ENCODE results near the gene OXTR. TPM values are rescaled to one million over a fixed set of nuclear protein-coding genes. Genes with fewer than 3 reads are reported as not detected.

Gene OXTR
- total RNA-seq, 1 experiment from 2014 or later = 4.6 TPM

DNA sequence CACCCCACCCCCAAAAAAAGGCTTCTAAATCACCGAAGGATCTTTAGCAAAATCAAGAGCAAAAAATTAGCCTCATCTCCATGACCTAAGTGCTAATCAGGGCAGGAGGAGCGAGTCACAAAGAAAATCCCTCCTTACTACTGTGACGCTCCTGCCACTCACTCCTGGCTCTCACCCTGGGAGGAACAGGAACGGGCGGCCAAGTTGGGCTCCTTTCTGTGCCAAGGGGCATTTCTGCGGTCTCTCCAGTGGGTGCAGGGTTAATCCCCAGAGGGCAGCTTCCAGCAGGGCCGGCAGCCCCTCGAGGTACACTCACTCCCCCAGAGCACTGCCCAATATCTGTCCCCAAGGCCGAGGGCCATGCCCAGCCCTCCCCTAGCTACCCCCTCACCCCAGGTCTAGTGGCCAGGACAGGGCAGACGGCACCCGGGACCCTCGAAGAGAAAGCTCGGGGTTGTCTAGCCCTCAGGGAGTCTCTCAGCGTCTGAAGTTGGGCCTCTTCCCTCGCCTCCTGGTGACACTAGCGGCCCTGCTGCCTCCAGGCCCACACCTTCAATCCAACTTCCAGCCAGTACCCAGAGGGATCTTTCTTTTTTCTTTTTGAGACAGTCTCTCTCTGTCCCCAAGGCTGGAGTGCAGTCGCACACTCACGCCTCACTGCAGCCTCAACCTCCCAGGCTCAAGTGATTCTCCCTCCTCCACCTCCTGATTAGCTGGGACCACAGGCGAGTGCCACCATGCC is 35.1 kb downstream of the OXTR start:
- CTCF ChIA-PET = no interaction called here
- intact Hi-C loops (cut with micrococcal nuclease; ENCODE audit: unreplicated experiment) = no loop called here
- Histone ChIP-seq H3K27me3 (replicated peaks; ENCODE audit: control insufficient read depth, insufficient read depth, low read length) (no peaks in the 10 kb centered on the region), H3K36me3 (ENCODE audit: control insufficient read depth, insufficient read depth, low read length) (no peaks in the 10 kb centered on the region), H3K9me3 (no peaks in the 10 kb centered on the region), H3K4me3 (ENCODE audit: low read depth, low read length) (no peak overlapping the region), H3K4me1 (no peaks in the 10 kb centered on the region)
- DNase-seq = peak in 1 of 2 experiments; percentile 10
- no peaks in the 10 kb centered on the region for H3K36me3 Mint-ChIP-seq (ENCODE audit: insufficient read depth, unreplicated experiment)
- no peaks in the 10 kb centered on the region for H3K4me1 Mint-ChIP-seq (ENCODE audit: low read depth, unreplicated experiment)
- no peak overlapping the region for H3K27ac Mint-ChIP-seq (ENCODE audit: unreplicated experiment)
- TF ChIP-seq, protein P1, sequence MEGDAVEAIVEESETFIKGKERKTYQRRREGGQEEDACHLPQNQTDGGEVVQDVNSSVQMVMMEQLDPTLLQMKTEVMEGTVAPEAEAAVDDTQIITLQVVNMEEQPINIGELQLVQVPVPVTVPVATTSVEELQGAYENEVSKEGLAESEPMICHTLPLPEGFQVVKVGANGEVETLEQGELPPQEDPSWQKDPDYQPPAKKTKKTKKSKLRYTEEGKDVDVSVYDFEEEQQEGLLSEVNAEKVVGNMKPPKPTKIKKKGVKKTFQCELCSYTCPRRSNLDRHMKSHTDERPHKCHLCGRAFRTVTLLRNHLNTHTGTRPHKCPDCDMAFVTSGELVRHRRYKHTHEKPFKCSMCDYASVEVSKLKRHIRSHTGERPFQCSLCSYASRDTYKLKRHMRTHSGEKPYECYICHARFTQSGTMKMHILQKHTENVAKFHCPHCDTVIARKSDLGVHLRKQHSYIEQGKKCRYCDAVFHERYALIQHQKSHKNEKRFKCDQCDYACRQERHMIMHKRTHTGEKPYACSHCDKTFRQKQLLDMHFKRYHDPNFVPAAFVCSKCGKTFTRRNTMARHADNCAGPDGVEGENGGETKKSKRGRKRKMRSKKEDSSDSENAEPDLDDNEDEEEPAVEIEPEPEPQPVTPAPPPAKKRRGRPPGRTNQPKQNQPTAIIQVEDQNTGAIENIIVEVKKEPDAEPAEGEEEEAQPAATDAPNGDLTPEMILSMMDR (IDR thresholded peaks at IDR 0.05; ENCODE audit: insufficient read depth in 1 of 2, low read depth in 1 of 2, low read length in 1 of 2, severe bottlenecking in 1 of 2, unreplicated experiment in 1 of 2) = no peak
- H3K9me3 Mint-ChIP-seq (ENCODE audit: unreplicated experiment) = no peaks in the 10 kb centered on the region
- H3K27me3 Mint-ChIP-seq (ENCODE audit: insufficient read depth, unreplicated experiment) = no peaks in the 10 kb centered on the region
- POLR2A ChIA-PET = no interaction called here
- no peak overlapping the region for H3K4me3 Mint-ChIP-seq (ENCODE audit: unreplicated experiment)
- no TSS peak for BruUV-seq (replicated peaks)

DNA sequence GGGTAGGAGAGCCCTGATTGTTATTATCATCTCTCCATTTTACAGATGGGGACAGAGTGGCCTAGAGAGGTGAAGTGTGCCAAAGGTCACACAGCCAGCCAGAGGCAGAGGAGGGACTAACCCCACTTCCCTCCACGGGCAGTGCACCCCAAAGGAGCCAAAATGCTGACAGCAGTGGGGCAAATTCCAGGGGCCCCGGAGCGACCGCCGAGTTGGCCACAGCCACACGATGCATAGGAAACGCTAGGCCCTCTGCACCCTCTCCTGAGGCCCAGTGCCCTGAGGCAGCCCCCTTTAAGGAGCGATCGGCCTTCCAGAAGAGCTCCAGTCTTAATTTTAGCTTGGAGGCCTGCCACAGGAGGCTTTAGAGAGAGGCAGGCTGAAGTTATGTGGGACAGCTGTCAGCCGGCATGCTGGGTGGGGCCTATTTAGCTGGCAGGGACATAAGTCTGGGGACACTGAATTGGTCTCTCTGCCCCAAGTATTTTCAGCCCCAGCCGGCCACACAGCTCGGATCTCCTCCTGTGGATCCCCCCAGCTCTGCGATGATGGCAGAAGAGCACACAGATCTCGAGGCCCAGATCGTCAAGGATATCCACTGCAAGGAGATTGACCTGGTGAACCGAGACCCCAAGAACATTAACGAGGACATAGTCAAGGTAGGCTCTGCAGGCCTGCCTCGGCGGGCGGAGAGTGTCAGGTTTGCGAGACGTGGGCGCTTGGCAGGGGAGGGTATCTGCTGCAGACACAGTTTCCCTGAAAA is 35.9 kb downstream of the OXTR start, which contains the start of gene CAV3:
CAV3 (plus strand) TSS at position 471 of the 763 bp plus-strand sequence; CDS start at position 546, 75 bp downstream.
- no peak within 1 kb of the TSS for H3K4me3 ChIP-seq (ENCODE audit: low read depth, low read length)
- DNase-seq = peak in 1 of 2 experiments; percentile 17
- TF ChIP-seq, protein P1 (IDR thresholded peaks at IDR 0.05; ENCODE audit: insufficient read depth in 1 of 2, low read depth in 1 of 2, low read length in 1 of 2, severe bottlenecking in 1 of 2, unreplicated experiment in 1 of 2) = no peak
- no peaks in the 10 kb centered on the region for H3K36me3 Mint-ChIP-seq (ENCODE audit: insufficient read depth, unreplicated experiment)
- H3K4me1 ChIP-seq = no peaks in the 10 kb centered on the region
- no TSS peak for BruUV-seq (replicated peaks)
- no peaks in the 10 kb centered on the region for H3K36me3 ChIP-seq (ENCODE audit: control insufficient read depth, insufficient read depth, low read length)
- no peaks in the 10 kb centered on the region for H3K27me3 ChIP-seq (replicated peaks; ENCODE audit: control insufficient read depth, insufficient read depth, low read length)
- no peaks in the 10 kb centered on the region for H3K9me3 ChIP-seq
- intact Hi-C loops (cut with micrococcal nuclease; ENCODE audit: unreplicated experiment) = no loop called here
- POLR2A ChIA-PET = no interaction called here
- H3K27me3 Mint-ChIP-seq (ENCODE audit: insufficient read depth, unreplicated experiment) = no peaks in the 10 kb centered on the region
- H3K27ac Mint-ChIP-seq (ENCODE audit: unreplicated experiment) = no peak within 1 kb of the TSS
- CTCF ChIA-PET = no interaction called here
- H3K9me3 Mint-ChIP-seq (ENCODE audit: unreplicated experiment) = no peaks in the 10 kb centered on the region
- H3K4me3 Mint-ChIP-seq (ENCODE audit: unreplicated experiment) = no peak within 1 kb of the TSS
- no peaks in the 10 kb centered on the region for H3K4me1 Mint-ChIP-seq (ENCODE audit: low read depth, unreplicated experiment)

DNA sequence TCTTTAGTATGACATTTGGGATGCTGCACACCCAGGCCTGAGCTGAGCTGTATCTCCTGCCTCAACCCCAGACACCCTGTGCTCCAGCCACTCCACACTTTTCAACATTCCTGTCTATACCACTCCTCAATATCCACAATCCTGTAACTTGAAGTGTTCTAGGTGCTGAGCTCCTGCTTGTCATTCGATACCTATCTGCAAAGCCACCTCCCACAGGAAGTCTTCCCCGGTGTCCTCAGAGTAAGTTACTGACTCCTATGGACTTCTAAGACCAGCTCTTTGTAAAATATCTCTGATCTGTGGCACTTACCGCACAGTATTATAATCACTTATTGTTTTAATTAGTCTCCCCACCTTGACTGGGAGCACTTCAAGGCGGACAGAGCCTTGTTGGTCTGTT is 37.0 kb downstream of the OXTR start:
- Histone ChIP-seq H3K27me3 (replicated peaks; ENCODE audit: control insufficient read depth, insufficient read depth, low read length) (no peaks in the 10 kb centered on the region), H3K36me3 (ENCODE audit: control insufficient read depth, insufficient read depth, low read length) (no peaks in the 10 kb centered on the region), H3K9me3 (no peaks in the 10 kb centered on the region), H3K4me3 (ENCODE audit: low read depth, low read length) (no peak overlapping the region), H3K4me1 (no peaks in the 10 kb centered on the region)
- H3K9me3 Mint-ChIP-seq (ENCODE audit: unreplicated experiment) = no peaks in the 10 kb centered on the region
- no peak overlapping the region for H3K4me3 Mint-ChIP-seq (ENCODE audit: unreplicated experiment)
- H3K27ac Mint-ChIP-seq (ENCODE audit: unreplicated experiment) = no peak overlapping the region
- no TSS peak for BruUV-seq (replicated peaks)
- POLR2A ChIA-PET = no interaction called here
- intact Hi-C loops (cut with micrococcal nuclease; ENCODE audit: unreplicated experiment) = no loop called here
- TF ChIP-seq, protein P1 (IDR thresholded peaks at IDR 0.05; ENCODE audit: insufficient read depth in 1 of 2, low read depth in 1 of 2, low read length in 1 of 2, severe bottlenecking in 1 of 2, unreplicated experiment in 1 of 2) = no peak
- H3K27me3 Mint-ChIP-seq (ENCODE audit: insufficient read depth, unreplicated experiment) = no peaks in the 10 kb centered on the region
- peak in 1 of 2 experiments; percentile 7 for DNase-seq
- H3K4me1 Mint-ChIP-seq (ENCODE audit: low read depth, unreplicated experiment) = no peaks in the 10 kb centered on the region
- CTCF ChIA-PET = interaction anchor here (0.8 to 1.1 kb wide), 2 partner anchors 12 to 37 kb away, joined by 3 to 4 read pairs; partner anchors contain the start of gene OXTR
- H3K36me3 Mint-ChIP-seq (ENCODE audit: insufficient read depth, unreplicated experiment) = no peaks in the 10 kb centered on the region
